Muscle layer of duodenum (tissue), 2 donors: ENCODE measurements around the gene FUT3.

ENCODE experiments used
- H3K27ac ChIP-seq: one replicate; pipeline ENCODE4 v1.7.0; 2013; ENCODE audit warnings: mild to moderate bottlenecking, low read length
- H3K27me3 ChIP-seq: one replicate; pipeline ENCODE4 v1.7.0; 2013; ENCODE audit warnings: low read depth, mild to moderate bottlenecking, control low read depth, low read length
- H3K36me3 ChIP-seq, 2 donors: one replicate each; pipeline ENCODE4 v1.7.0; 2013; ENCODE audit warnings: low read length in 2 of 2, control low read depth in 1 of 2, mild to moderate bottlenecking in 1 of 2; ENCODE audit not compliant: insufficient read depth in 2 of 2, control insufficient read depth in 1 of 2
- H3K4me1 ChIP-seq, 2 donors: one replicate each; pipeline ENCODE4 v1.7.0; 2013; ENCODE audit warnings: low read length in 2 of 2, mild to moderate bottlenecking in 2 of 2, control low read depth in 1 of 2, moderate library complexity in 1 of 2; ENCODE audit not compliant: insufficient read depth in 2 of 2, control insufficient read depth in 1 of 2
- H3K4me3 ChIP-seq, 2 donors: one replicate each; pipeline ENCODE4 v1.7.0; 2013; ENCODE audit warnings: low read length in 2 of 2, low read depth in 1 of 2, mild to moderate bottlenecking in 1 of 2
- H3K9me3 ChIP-seq, 2 donors: one replicate each; pipeline ENCODE4 v1.7.0; 2013; ENCODE audit warnings: low read length in 2 of 2, control low read depth in 1 of 2, mild to moderate bottlenecking in 1 of 2; ENCODE audit not compliant: control insufficient read depth in 1 of 2
- donor health status: healthy.

The FUT3 gene

DNA sequence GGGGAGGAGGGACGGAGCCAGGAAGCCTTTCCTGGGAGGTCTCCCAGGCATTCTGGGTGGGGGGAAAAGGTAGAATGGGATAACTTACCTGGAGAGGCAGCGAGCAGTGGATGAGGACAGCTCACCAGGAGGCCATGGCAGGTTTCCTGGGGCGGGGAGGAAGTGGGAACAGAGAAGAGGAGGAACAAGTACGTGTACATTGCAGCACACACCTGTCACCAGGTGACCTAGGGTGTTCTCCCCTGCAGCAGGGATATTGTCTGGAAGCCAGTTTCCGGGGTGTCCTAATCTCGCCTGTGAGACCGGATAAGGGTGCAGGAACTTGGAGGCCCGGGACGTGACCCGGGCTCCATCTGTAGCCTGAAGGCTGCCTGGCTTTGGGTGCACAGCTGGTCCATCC lies at the start of gene FUT3:
Gene FUT3 (minus strand): TSS at position 148 of the 400 bp plus-strand sequence.
- Histone ChIP-seq H3K4me1 (peaks cover 0 to 13% of the 10 kb centered on the region in 2 donors), H3K4me3 (peak within 1 kb of the TSS in 1 of 2 donors; percentile 31), H3K27ac (peak within 1 kb of the TSS; percentile 90), H3K9me3 (no peaks in the 10 kb centered on the region), H3K27me3 (no peaks in the 10 kb centered on the region), H3K36me3 (no peaks in the 10 kb centered on the region)

GRCh38 chr19:5900976-5901375 lies 49.7 kb upstream of the FUT3 start:
- Histone ChIP-seq H3K36me3 (peaks cover 0 to 12% of the 10 kb centered on the region in 2 donors), H3K4me1 (peaks cover 0 to 17% of the 10 kb centered on the region in 2 donors), H3K9me3 (no peaks in the 10 kb centered on the region), H3K27ac (no peak overlapping the region), H3K4me3 (no peak overlapping the region), H3K27me3 (no peaks in the 10 kb centered on the region)

DNA sequence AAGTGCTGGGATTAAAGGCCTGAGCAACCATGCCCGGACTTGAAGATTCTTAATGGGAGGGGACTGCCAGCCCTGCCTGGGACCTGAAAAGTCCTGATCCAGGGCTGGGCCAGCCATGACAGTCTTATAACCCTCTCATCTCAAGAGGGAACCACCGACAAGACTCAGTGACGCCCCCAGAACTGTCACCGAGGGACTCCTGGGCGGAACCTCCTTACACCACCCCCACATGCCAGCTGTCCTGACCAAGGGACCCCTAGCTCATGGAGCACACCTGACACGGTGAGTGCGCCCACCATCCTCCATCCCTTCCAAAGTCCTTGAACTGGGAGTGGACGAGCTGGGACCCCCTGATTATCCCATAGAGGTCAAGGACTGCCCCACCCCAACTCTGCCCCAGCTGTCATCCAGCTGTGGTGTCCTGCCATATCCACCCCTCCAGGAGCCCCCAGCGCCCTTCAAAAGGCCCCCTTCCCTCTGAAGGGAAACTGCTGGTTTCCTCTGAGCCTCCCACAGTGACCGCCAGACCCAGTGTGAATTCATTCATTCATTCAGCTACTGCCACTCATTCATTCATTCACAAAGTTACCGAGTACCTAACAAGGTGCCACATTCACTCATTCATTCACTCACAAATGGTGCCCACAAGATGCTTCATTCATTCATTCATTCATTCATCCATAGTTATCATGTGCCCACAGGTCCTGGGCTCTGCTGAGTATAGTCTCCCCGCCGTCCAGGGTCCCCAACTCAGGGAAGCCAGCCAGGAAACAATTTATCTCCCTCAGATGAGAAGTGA lies 48.7 kb upstream of the FUT3 start:
- Histone ChIP-seq H3K27ac (no peak overlapping the region), H3K4me3 (no peak overlapping the region), H3K36me3 (peaks cover 9 to 22% of the 10 kb centered on the region in 2 donors), H3K9me3 (no peaks in the 10 kb centered on the region), H3K4me1 (peaks cover 0 to 12% of the 10 kb centered on the region in 2 donors), H3K27me3 (no peaks in the 10 kb centered on the region)

GRCh38 chr19:5897189-5897969 lies 46.1 kb upstream of the FUT3 start:
- H3K27ac ChIP-seq: no peak overlapping the region
- H3K36me3 ChIP-seq: peaks cover 9 to 27% of the 10 kb centered on the region in 2 donors
- no peaks in the 10 kb centered on the region for H3K9me3 ChIP-seq
- H3K4me1 ChIP-seq: peaks cover 0 to 8% of the 10 kb centered on the region in 2 donors
- H3K4me3 ChIP-seq: no peak overlapping the region
- no peaks in the 10 kb centered on the region for H3K27me3 ChIP-seq

DNA sequence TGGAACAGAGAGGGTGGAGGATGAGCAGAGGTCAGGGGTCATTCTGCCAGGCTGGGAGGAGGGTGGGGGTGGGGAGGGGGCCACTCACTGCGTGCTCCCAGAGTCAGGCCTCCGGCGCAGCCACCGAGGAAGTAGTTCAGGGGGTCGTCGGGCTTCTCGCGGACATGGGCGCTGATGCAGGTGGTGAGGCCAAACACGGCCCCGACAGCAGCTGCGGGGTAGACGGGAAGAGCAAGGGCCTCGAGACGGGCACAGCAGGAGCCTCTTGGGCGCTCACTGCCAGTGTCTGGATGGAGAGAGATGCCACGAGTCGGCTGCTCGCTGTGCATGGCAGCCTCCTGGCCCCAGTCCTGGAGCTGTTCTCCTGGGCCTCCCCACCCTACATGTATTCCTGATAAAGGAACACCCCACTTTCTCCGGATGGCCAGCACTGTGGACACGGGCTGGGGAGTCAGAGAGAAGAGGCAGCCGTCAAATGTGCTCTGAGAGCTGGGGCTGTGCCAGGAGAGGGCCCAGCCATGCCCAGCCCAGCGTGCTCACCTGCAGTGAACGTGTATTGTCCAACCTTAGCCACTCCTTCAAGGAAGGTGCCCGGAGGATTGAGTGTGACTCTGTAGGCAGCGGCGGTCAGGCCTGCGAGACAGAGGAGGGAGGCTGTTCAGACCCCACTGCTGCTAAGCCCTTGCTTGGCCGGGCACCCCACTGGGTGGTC lies 45.3 kb upstream of the FUT3 start:
- H3K9me3 ChIP-seq: no peaks in the 10 kb centered on the region
- H3K4me3 ChIP-seq: no peak overlapping the region
- no peak overlapping the region for H3K27ac ChIP-seq
- peaks cover 4% of the 10 kb centered on the region for H3K27me3 ChIP-seq
- H3K4me1 ChIP-seq: peaks cover 0 to 13% of the 10 kb centered on the region in 2 donors
- H3K36me3 ChIP-seq: peaks cover 9 to 27% of the 10 kb centered on the region in 2 donors

- Histone ChIP-seq H3K4me1 (peaks cover 0 to 13% of the 10 kb centered on the region in 2 donors), H3K4me3 (no peak overlapping the region), H3K27ac (no peak overlapping the region), H3K36me3 (peaks cover 9 to 27% of the 10 kb centered on the region in 2 donors), H3K9me3 (no peaks in the 10 kb centered on the region), H3K27me3 (peaks cover 6% of the 10 kb centered on the region)
Observed at GRCh38 chr19:5895890-5896289, 44.6 kb upstream of the FUT3 start.

GRCh38 chr19:5895409-5895808 lies 44.2 kb upstream of the FUT3 start:
- Histone ChIP-seq H3K4me3 (no peak overlapping the region), H3K27ac (no peak overlapping the region), H3K4me1 (peaks cover 0 to 13% of the 10 kb centered on the region in 2 donors), H3K27me3 (peaks cover 6% of the 10 kb centered on the region), H3K36me3 (peaks cover 9 to 27% of the 10 kb centered on the region in 2 donors), H3K9me3 (no peaks in the 10 kb centered on the region)

GRCh38 chr19:5894704-5895349 lies 43.6 kb upstream of the FUT3 start:
- Histone ChIP-seq H3K9me3 (no peaks in the 10 kb centered on the region), H3K27ac (no peak overlapping the region), H3K36me3 (peaks cover 9 to 27% of the 10 kb centered on the region in 2 donors), H3K4me3 (no peak overlapping the region), H3K27me3 (peaks cover 6% of the 10 kb centered on the region), H3K4me1 (peaks cover 0 to 13% of the 10 kb centered on the region in 2 donors)

- H3K9me3 ChIP-seq: no peaks in the 10 kb centered on the region
- no peak overlapping the region for H3K4me3 ChIP-seq
- H3K27ac ChIP-seq: no peak overlapping the region
- H3K27me3 ChIP-seq: peaks cover 6% of the 10 kb centered on the region
- H3K4me1 ChIP-seq: peaks cover 0 to 18% of the 10 kb centered on the region in 2 donors
- H3K36me3 ChIP-seq: peaks cover 9 to 27% of the 10 kb centered on the region in 2 donors
Observed at GRCh38 chr19:5893907-5894703, 42.9 kb upstream of the FUT3 start.

- H3K4me1 ChIP-seq: peaks cover 0 to 19% of the 10 kb centered on the region in 2 donors
- H3K9me3 ChIP-seq: no peaks in the 10 kb centered on the region
- peaks cover 6% of the 10 kb centered on the region for H3K27me3 ChIP-seq
- no peak overlapping the region for H3K27ac ChIP-seq
- H3K36me3 ChIP-seq: peaks cover 9 to 27% of the 10 kb centered on the region in 2 donors
- H3K4me3 ChIP-seq: no peak overlapping the region
Observed at GRCh38 chr19:5893296-5893903, 42.2 kb upstream of the FUT3 start.
